Activated CD8-positive, alpha-beta T cell treated with anti-CD3 and anti-CD28 coated beads for 36 hours (primary cell): ENCODE results near the gene HOXC11. TPM values are rescaled to one million over a fixed set of nuclear protein-coding genes. Genes with fewer than 3 reads are reported as not detected.

Source experiments
- ATAC-seq: fragments of 200-7000 bp; cut with Tn5 transposase; one replicate; pipeline ENCODE4 v1.10.0; 2021; ENCODE audit warnings: mild to moderate bottlenecking, moderate library complexity
- CTCF ChIA-PET: fragments of 350-600 bp; sonication (Branson Sonifier 250); formaldehyde crosslinking; loops from one replicate; lab custom pipeline; 2021; ENCODE audit warnings: antibody characterized with exemption; lab: Charles Lee
- POLR2A ChIA-PET: fragments of 350-600 bp; sonication (Branson Sonifier 250); formaldehyde crosslinking; loops from one replicate; lab custom pipeline; 2021; ENCODE audit warnings: antibody characterized with exemption; lab: Charles Lee
- DNase-seq: peaks from one replicate; pipeline ENCODE4 v3.0.0-alpha.2; 2020
- H3K27ac Mint-ChIP-seq: one replicate; pipeline ENCODE4 v1.8.0; 2021; ENCODE audit warnings: mild to moderate bottlenecking, mixed read lengths
- H3K27me3 Mint-ChIP-seq: one replicate; pipeline ENCODE4 v1.8.0; 2021; ENCODE audit warnings: mixed read lengths
- H3K36me3 Mint-ChIP-seq: one replicate; pipeline ENCODE4 v1.8.0; 2021; ENCODE audit warnings: low read depth, mixed read lengths
- H3K4me1 Mint-ChIP-seq: one replicate; pipeline ENCODE4 v1.8.0; 2021; ENCODE audit warnings: low read depth, mixed read lengths
- H3K4me3 Mint-ChIP-seq: one replicate; pipeline ENCODE4 v1.8.0; 2021; ENCODE audit warnings: mild to moderate bottlenecking, moderate library complexity, mixed read lengths
- H3K9me3 Mint-ChIP-seq: one replicate; pipeline ENCODE4 v1.8.0; 2021; ENCODE audit warnings: mixed read lengths
- CTCF ChIP-seq: fragments of 200-600 bp; IDR thresholded peaks from one replicate; pipeline ENCODE4 v1.8.0; 2022; ENCODE audit warnings: antibody characterized with exemption, mild to moderate bottlenecking
- intact Hi-C: fragments of 100-400 bp; cut with micrococcal nuclease; formaldehyde crosslinking; loops from one replicate; pipeline ENCODE4 v1.10.0; 2022
- total RNA-seq, 2 experiments: library from RNA; stranded (reverse); gene quantifications; one replicate each; pipeline ENCODE4 v1.2.3, GENCODE V29; 2021

The HOXC11 gene
- total RNA-seq, 2 experiments from 2014 or later: not detected

- peaks cover 28% of the 10 kb centered on the region for H3K4me1 Mint-ChIP-seq
- intact Hi-C loops: loop anchor here (5.0 kb wide), 1 partner anchor 183 kb away; no protein-coding TSS in a partner anchor
- peak; percentile 59 for DNase-seq
- no peak for TF ChIP-seq CTCF
- H3K4me3 Mint-ChIP-seq: peak overlapping the region; percentile 26
- peak; percentile 49 for ATAC-seq
- no peak overlapping the region for H3K27ac Mint-ChIP-seq
- ChIA-PET CTCF (interaction anchor here (0.7 to 6.5 kb wide), 15 partner anchors 8 to 205 kb away, joined by 3 to 94 read pairs (median 7); partner anchors contain the start of genes HOXC10, HOXC9 and SMUG1), POLR2A (interaction anchor here (0.7 to 2.2 kb wide), 6 partner anchors 8 to 263 kb away, joined by 3 to 6 read pairs (median 4); partner anchors contain the start of genes HOXC12 and SMUG1)
- H3K9me3 Mint-ChIP-seq: no peaks in the 10 kb centered on the region
- peaks cover 85% of the 10 kb centered on the region for H3K27me3 Mint-ChIP-seq
- H3K36me3 Mint-ChIP-seq: no peaks in the 10 kb centered on the region
Observed at GRCh38 chr12:54009171-54010052, 36.5 kb downstream of the HOXC11 start.

GRCh38 chr12:54010053-54010971 lies 37.4 kb downstream of the HOXC11 start:
- no peak for DNase-seq
- ChIA-PET CTCF (interaction anchor here (0.6 to 5.0 kb wide), 7 partner anchors 18 to 197 kb away, joined by 3 to 81 read pairs (median 7); partner anchors contain the start of gene HOXC10), POLR2A (interaction anchor here (1.7 kb wide), 1 partner anchor 13 kb away, joined by 5 read pairs; no protein-coding TSS in a partner anchor)
- Mint-ChIP-seq H3K4me1 (peaks cover 32% of the 10 kb centered on the region), H3K36me3 (no peaks in the 10 kb centered on the region), H3K27me3 (peaks cover 87% of the 10 kb centered on the region), H3K9me3 (no peaks in the 10 kb centered on the region), H3K27ac (no peak overlapping the region), H3K4me3 (no peak overlapping the region)
- intact Hi-C loops: no loop called here
- ATAC-seq: no peak
- no peak for TF ChIP-seq CTCF

- no peak for DNase-seq
- ChIA-PET POLR2A (no interaction called here), CTCF (interaction anchor here (0.6 to 2.5 kb wide), 4 partner anchors 21 to 196 kb away, joined by 3 to 11 read pairs (median 5); no protein-coding TSS in a partner anchor)
- no peak for TF ChIP-seq CTCF
- peaks cover 89% of the 10 kb centered on the region for H3K27me3 Mint-ChIP-seq
- H3K4me1 Mint-ChIP-seq: peaks cover 31% of the 10 kb centered on the region
- no peak overlapping the region for H3K4me3 Mint-ChIP-seq
- intact Hi-C loops: no loop called here
- no peak overlapping the region for H3K27ac Mint-ChIP-seq
- H3K9me3 Mint-ChIP-seq: no peaks in the 10 kb centered on the region
- no peak for ATAC-seq
- no peaks in the 10 kb centered on the region for H3K36me3 Mint-ChIP-seq
Observed at GRCh38 chr12:54010972-54011664, 38.2 kb downstream of the HOXC11 start.

GRCh38 chr12:54011665-54012532 lies 39.0 kb downstream of the HOXC11 start:
- Mint-ChIP-seq H3K27ac (no peak overlapping the region), H3K4me3 (no peak overlapping the region), H3K4me1 (peaks cover 23% of the 10 kb centered on the region), H3K27me3 (peaks cover 86% of the 10 kb centered on the region), H3K9me3 (no peaks in the 10 kb centered on the region), H3K36me3 (no peaks in the 10 kb centered on the region)
- intact Hi-C loops: no loop called here
- ATAC-seq: no peak
- DNase-seq: no peak
- POLR2A ChIA-PET: interaction anchor here (0.6 kb wide), 1 partner anchor 15 kb away, joined by 3 read pairs; no protein-coding TSS in a partner anchor
- CTCF ChIA-PET: interaction anchor here (0.6 to 2.5 kb wide), 8 partner anchors 12 to 261 kb away, joined by 3 to 12 read pairs (median 4); partner anchors contain the start of genes HOXC10 and HOXC9
- no peak for TF ChIP-seq CTCF
